GM23248 (cell line): Measurements from ENCODE around the gene B4GALT5. TPM values are rescaled to one million over a fixed set of nuclear protein-coding genes. Genes with fewer than 3 reads are reported as not detected.

Source experiments
- DNase-seq: peaks from one replicate; pipeline ENCODE4 v3.0.0-alpha.2; 2015
- H2AFZ ChIP-seq: fragments of 200-600 bp; sonication (generic); 2 replicates; pipeline ENCODE4 v1.6.1; 2016; ENCODE audit warnings: antibody characterized with exemption
- H3F3A ChIP-seq: fragments of 200-600 bp; sonication (generic); 2 replicates; pipeline ENCODE4 v1.6.1; 2016; ENCODE audit warnings: mild to moderate bottlenecking, antibody characterized with exemption, mixed run types; ENCODE audit not compliant: insufficient read depth
- H3K27ac ChIP-seq: fragments of 200-600 bp; sonication (generic); 2 replicates; pipeline ENCODE4 v1.5.1; 2016; ENCODE audit warnings: mild to moderate bottlenecking
- H3K27me3 ChIP-seq: fragments of 200-600 bp; sonication (generic); replicated peaks from 2 replicates; pipeline ENCODE4 v1.6.1; 2016; ENCODE audit warnings: mild to moderate bottlenecking; ENCODE audit not compliant: insufficient read depth
- H3K36me3 ChIP-seq: fragments of 200-600 bp; sonication (generic); 2 replicates; pipeline ENCODE4 v1.6.1; 2016; ENCODE audit warnings: low read depth, mild to moderate bottlenecking
- H3K4me1 ChIP-seq: fragments of 200-600 bp; sonication (generic); 2 replicates; pipeline ENCODE4 v1.6.1; 2016; ENCODE audit warnings: mild to moderate bottlenecking; ENCODE audit not compliant: insufficient read depth
- H3K4me2 ChIP-seq: fragments of 200-600 bp; sonication (generic); one replicate; pipeline ENCODE4 v1.6.1; 2016; ENCODE audit warnings: mild to moderate bottlenecking; ENCODE audit not compliant: unreplicated experiment
- H3K4me3 ChIP-seq: fragments of 200-600 bp; sonication (generic); 2 replicates; pipeline ENCODE4 v1.5.1; 2016; ENCODE audit warnings: mild to moderate bottlenecking
- H3K79me2 ChIP-seq: fragments of 200-600 bp; sonication (generic); 2 replicates; pipeline ENCODE4 v1.6.1; 2016; ENCODE audit warnings: mild to moderate bottlenecking; ENCODE audit not compliant: insufficient read depth
- H3K9ac ChIP-seq: fragments of 200-600 bp; sonication (generic); 2 replicates; pipeline ENCODE4 v1.6.1; 2016; ENCODE audit warnings: mild to moderate bottlenecking
- H3K9me2 ChIP-seq: fragments of 200-600 bp; sonication (generic); 2 replicates; pipeline ENCODE4 v1.6.1; 2016; ENCODE audit warnings: mixed run types, mild to moderate bottlenecking, moderate library complexity; ENCODE audit not compliant: insufficient read depth
- H3K9me3 ChIP-seq: fragments of 200-600 bp; sonication (generic); one replicate; pipeline ENCODE4 v1.6.1; 2017; ENCODE audit warnings: low read depth
- H4K20me1 ChIP-seq: fragments of 200-600 bp; sonication (generic); 2 replicates; pipeline ENCODE4 v1.6.0; 2016; ENCODE audit not compliant: insufficient read depth
- EZH2 ChIP-seq: fragments of 200-600 bp; sonication (generic); IDR thresholded peaks from 2 replicates; pipeline ENCODE4 v1.6.1; 2018; ENCODE audit warnings: antibody characterized with exemption, mild to moderate bottlenecking; ENCODE audit not compliant: insufficient read depth, poor library complexity, severe bottlenecking
- EZH2phosphoT487 ChIP-seq: fragments of 200-600 bp; sonication (generic); IDR thresholded peaks from 2 replicates; pipeline ENCODE4 v1.6.1; 2018; ENCODE audit warnings: antibody characterized with exemption, moderate library complexity, mild to moderate bottlenecking, low read depth; ENCODE audit not compliant: insufficient read depth
- WGBS, 2 experiments: methylation state at CpG; one replicate each; pipeline ENCODE4 v1.1.6; 2015 to 2017; ENCODE audit warnings: low lambda C conversion rate in 2 of 2, low coverage in 1 of 2; ENCODE audit errors: missing lambda C conversion rate in 2 of 2; 5-methylcytosine and 5-hydroxymethylcytosine counted together
- in situ Hi-C: fragments of 300-500 bp; cut with MboI; formaldehyde crosslinking; loops from 2 replicates; pipeline ENCODE4 v1.15.0; 2020
- polyA plus RNA-seq: library from polyadenylated mRNA; unstranded; fragments of >200 nt; fragmentation: Nextera tagmentation; extraction: Ambion mirVana; gene quantifications from 2 replicates; pipeline ENCODE4 v1.2.1, GENCODE V29; 2016
- total RNA-seq: library from RNA; depleted of rRNA; stranded (reverse); fragments of >200 nt; shearing (Covaris generic); gene quantifications from 2 replicates; pipeline ENCODE4 v1.2.3, GENCODE V29; 2014

Gene B4GALT5
- total and polyA plus RNA-seq, 2 experiments from 2014 or later, result 4.2 to 16.9 TPM

DNA sequence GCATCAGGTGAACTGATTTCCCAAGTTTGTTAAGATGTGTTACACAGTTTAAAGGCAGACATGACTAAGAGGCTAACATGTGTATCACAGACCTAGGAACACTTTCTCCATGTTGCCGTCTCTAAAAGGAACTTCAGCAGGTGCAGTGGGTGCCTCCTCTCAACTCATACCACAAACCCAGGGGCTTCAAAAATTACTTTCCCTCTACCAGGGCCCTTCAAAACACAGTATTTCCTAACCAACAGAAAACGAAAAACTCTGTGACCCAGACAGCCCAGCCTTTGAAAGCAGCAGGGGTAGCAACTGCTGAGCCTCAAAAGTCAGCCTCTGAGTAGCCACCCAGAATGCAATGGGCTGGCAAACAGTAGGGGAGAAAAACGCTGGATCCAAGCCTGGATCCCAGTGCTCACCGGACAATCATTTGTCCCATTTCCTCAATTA is 28.5 kb downstream of the B4GALT5 start:
- Histone ChIP-seq H3F3A (peaks cover 26% of the 10 kb centered on the region), H3K4me3 (no peak overlapping the region), H2AFZ (no peak overlapping the region), H3K9me3 (no peaks in the 10 kb centered on the region), H3K9ac (peak overlapping the region; percentile 48), H3K9me2 (no peaks in the 10 kb centered on the region), H3K27me3 (no peaks in the 10 kb centered on the region), H4K20me1 (peaks cover 8% of the 10 kb centered on the region; the same call in 1 of the 2 replicates), H3K4me2 (peak overlapping the region; percentile 48), H3K27ac (peak overlapping the region; percentile 66), H3K4me1 (peaks cover 42% of the 10 kb centered on the region), H3K36me3 (no peaks in the 10 kb centered on the region), H3K79me2 (peaks cover 100% of the 10 kb centered on the region)
- peak; percentile 56 for DNase-seq
- 27 to 28% methylated on average over 4 of the region's 4 CpGs for WGBS, 2 experiments
- in situ Hi-C loops, result no loop called here
- TF ChIP-seq EZH2phosphoT487 (no peak), EZH2 (no peak)

DNA sequence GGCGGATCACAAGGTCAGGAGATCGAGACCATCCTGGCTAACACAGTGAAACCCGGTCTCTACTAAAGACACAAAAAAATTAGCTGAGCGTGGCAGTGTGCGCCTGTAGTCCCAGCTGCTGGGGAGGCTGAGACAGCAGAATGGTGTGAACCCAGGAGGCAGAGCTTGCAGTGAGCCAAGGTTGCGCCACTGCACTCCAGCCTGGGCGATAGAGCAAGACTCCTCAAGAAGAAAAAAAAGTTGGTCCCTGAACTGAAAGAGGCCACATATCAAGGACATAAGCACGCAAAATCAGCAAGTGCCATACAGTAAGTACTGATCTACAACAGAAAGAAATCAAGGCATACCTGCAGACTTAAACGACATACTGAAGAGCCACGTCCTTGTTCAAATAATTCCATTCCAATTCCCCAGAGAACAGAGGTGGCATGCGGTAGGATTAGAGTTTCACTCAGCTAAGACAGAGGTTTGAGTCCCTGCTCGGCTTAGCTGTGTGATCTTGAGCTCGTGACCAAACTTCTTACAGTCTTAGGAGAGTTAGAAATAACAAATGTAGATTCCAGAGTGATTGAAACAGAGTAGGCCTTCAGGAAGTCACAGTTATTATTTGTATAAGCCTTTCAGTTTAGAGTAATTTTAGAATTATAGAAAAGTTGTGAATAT is 29.2 kb downstream of the B4GALT5 start:
- in situ Hi-C loops, result no loop called here
- 95 to 96% methylated on average over 13 of the region's 13 CpGs for WGBS, 2 experiments

DNA sequence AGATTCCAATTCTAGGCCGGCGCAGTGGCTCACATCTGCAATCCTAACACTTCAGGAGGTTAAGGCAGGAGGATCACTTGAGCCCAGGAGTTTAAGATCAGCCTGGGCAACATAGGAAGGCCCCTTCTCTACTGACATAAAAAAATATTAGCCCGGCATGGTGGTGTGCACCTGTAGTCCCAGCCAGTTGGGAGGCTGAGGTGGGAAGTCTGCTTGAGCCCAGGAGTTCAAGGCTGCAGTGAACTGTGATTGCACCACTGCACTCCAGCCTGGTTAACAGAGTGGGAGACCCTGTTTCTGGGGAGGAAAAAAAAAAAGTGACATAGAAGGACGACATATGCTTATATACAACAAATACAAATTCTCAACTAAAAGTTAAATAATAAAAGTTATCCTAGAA is 30.9 kb downstream of the B4GALT5 start:
- H3K36me3 ChIP-seq, result no peaks in the 10 kb centered on the region
- no peak for DNase-seq
- no peak overlapping the region for H3K4me2 ChIP-seq
- H3K4me1 ChIP-seq, result peaks cover 52% of the 10 kb centered on the region
- peaks cover 97% of the 10 kb centered on the region for H3K79me2 ChIP-seq
- no peak for TF ChIP-seq EZH2phosphoT487
- TF ChIP-seq EZH2, result no peak
- no peaks in the 10 kb centered on the region for H3K9me3 ChIP-seq
- H2AFZ ChIP-seq, result no peak overlapping the region
- H3F3A ChIP-seq, result peaks cover 49% of the 10 kb centered on the region
- H3K9me2 ChIP-seq, result no peaks in the 10 kb centered on the region
- H3K27ac ChIP-seq, result no peak overlapping the region
- WGBS, 2 experiments, result 81 to 92% methylated on average over 4 of the region's 4 CpGs
- H3K27me3 ChIP-seq, result no peaks in the 10 kb centered on the region
- H4K20me1 ChIP-seq, result peaks cover 8% of the 10 kb centered on the region; the same call in 1 of the 2 replicates
- H3K9ac ChIP-seq, result no peak overlapping the region
- in situ Hi-C loops, result no loop called here
- H3K4me3 ChIP-seq, result no peak overlapping the region

More for the DNA sequence above, 29.2 kb downstream of the B4GALT5 start:
- no peaks in the 10 kb centered on the region for H3K9me2 ChIP-seq
- H3K27me3 ChIP-seq, result no peaks in the 10 kb centered on the region
- H3K79me2 ChIP-seq, result peaks cover 100% of the 10 kb centered on the region
- peaks cover 8% of the 10 kb centered on the region; the same call in 1 of the 2 replicates for H4K20me1 ChIP-seq
- H2AFZ ChIP-seq, result no peak overlapping the region
- no peak overlapping the region for H3K4me3 ChIP-seq
- peaks cover 47% of the 10 kb centered on the region for H3K4me1 ChIP-seq
- no peak overlapping the region for H3K4me2 ChIP-seq
- peak overlapping the region; percentile 66 for H3K27ac ChIP-seq
- TF ChIP-seq EZH2 (no peak), EZH2phosphoT487 (no peak)
- peaks cover 32% of the 10 kb centered on the region for H3F3A ChIP-seq
- DNase-seq, result no peak
- H3K9me3 ChIP-seq, result no peaks in the 10 kb centered on the region
- H3K36me3 ChIP-seq, result no peaks in the 10 kb centered on the region
- no peak overlapping the region for H3K9ac ChIP-seq

DNA sequence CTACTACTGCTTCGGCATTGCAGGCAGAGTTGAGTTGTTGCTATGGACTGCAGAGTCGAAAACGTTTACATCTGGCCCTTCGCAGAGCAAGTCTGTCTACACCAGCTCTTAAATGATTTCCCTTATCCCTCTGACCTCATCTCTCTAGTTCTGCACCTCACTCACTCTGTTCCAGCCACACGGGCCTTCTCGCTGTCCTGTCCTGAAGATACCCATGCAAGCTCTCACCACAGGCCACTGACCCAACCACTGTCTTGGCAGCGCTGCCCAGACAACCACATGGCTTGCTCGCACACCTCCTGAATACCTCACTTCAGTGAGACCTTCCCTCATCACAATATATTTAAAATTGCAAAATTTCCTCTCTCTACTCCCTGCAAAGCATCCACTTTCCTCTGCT is 31.4 kb downstream of the B4GALT5 start:
- no peak overlapping the region for H3K9ac ChIP-seq
- no peak for TF ChIP-seq EZH2
- TF ChIP-seq EZH2phosphoT487, result no peak
- no peaks in the 10 kb centered on the region for H3K9me2 ChIP-seq
- WGBS, 2 experiments, result 92 to 95% methylated on average over 8 of the region's 8 CpGs
- peaks cover 97% of the 10 kb centered on the region for H3K79me2 ChIP-seq
- H3K9me3 ChIP-seq, result no peaks in the 10 kb centered on the region
- H3K4me3 ChIP-seq, result no peak overlapping the region
- no peaks in the 10 kb centered on the region for H3K27me3 ChIP-seq
- no peak overlapping the region for H3K4me2 ChIP-seq
- H3K27ac ChIP-seq, result no peak overlapping the region
- H3K4me1 ChIP-seq, result peaks cover 53% of the 10 kb centered on the region
- peaks cover 54% of the 10 kb centered on the region for H3F3A ChIP-seq
- DNase-seq, result no peak
- no peaks in the 10 kb centered on the region for H3K36me3 ChIP-seq
- H2AFZ ChIP-seq, result no peak overlapping the region
- in situ Hi-C loops, result no loop called here
- peaks cover 8% of the 10 kb centered on the region; the same call in 1 of the 2 replicates for H4K20me1 ChIP-seq
